HEK293 (cell line): ENCODE data around the gene EVI5.

Source experiments
- CTCF ChIA-PET: fragments of 350-600 bp; formaldehyde crosslinking; extraction: SDS; loops from one replicate; lab custom pipeline; 2021; ENCODE audit warnings: antibody characterized with exemption; lab: Yijun Ruan, JAX
- POLR2A ChIA-PET: fragments of 300-600 bp; formaldehyde crosslinking; extraction: SDS; loops from one replicate; lab custom pipeline; 2020; ENCODE audit warnings: antibody characterized with exemption, inconsistent platforms; lab: Yijun Ruan, JAX
- H3K27ac ChIP-seq: fragments of 200-500 bp; sonication (Bioruptor generic); 2 replicates; pipeline ENCODE4 v1.5.1; 2014; ENCODE audit warnings: low read depth, low read length, control low read depth, inconsistent platforms; ENCODE audit errors: extremely low read depth
- H3K36me3 ChIP-seq, 2 experiments: fragments of 200-500 bp in 1 of 2; sonication (Bioruptor generic) in 1 of 2; 1 replicate in 1 of 2; 2 replicates in 1 of 2; pipeline ENCODE4 v1.5.1; 2014 to 2017; ENCODE audit warnings: inconsistent platforms in 2 of 2, low read length in 2 of 2; ENCODE audit not compliant: control insufficient read depth in 2 of 2, insufficient read depth in 1 of 2
- H3K4me1 ChIP-seq: fragments of 200-500 bp; sonication (Bioruptor generic); 2 replicates; pipeline ENCODE4 v1.5.1; 2014; ENCODE audit warnings: mild to moderate bottlenecking, low read length, inconsistent platforms; ENCODE audit not compliant: control insufficient read depth, insufficient read depth
- H3K4me3 ChIP-seq: 2 replicates; pipeline ENCODE4 v1.5.1; 2011; ENCODE audit warnings: low read depth, mild to moderate bottlenecking, control low read depth, low read length, moderate library complexity
- H3K9me3 ChIP-seq: fragments of 200-500 bp; sonication (Bioruptor generic); 2 replicates; pipeline ENCODE4 v1.5.1; 2014; ENCODE audit warnings: low read depth, low read length, inconsistent platforms; ENCODE audit not compliant: control insufficient read depth, insufficient read depth
- GLIS2 ChIP-seq: fragments of 450-650 bp; formaldehyde crosslinking; IDR thresholded peaks from 2 replicates; pipeline ENCODE4 v1.5.1; 2016; ENCODE audit warnings: missing biosample characterization, missing genetic modification characterization
- HIC1 ChIP-seq: fragments of 450-650 bp; formaldehyde crosslinking; IDR thresholded peaks from 2 replicates; pipeline ENCODE4 v1.5.1; 2016; ENCODE audit warnings: missing biosample characterization, missing genetic modification characterization
- KLF1 ChIP-seq: fragments of 450-650 bp; formaldehyde crosslinking; IDR thresholded peaks from 2 replicates; pipeline ENCODE4 v1.5.1; 2016; ENCODE audit warnings: missing biosample characterization, missing genetic modification characterization
- KLF8 ChIP-seq: fragments of 450-650 bp; formaldehyde crosslinking; IDR thresholded peaks from 2 replicates; pipeline ENCODE4 v1.5.1; 2016; ENCODE audit warnings: missing biosample characterization, missing genetic modification characterization
- PRDM10 ChIP-seq: fragments of 450-650 bp; formaldehyde crosslinking; IDR thresholded peaks from 2 replicates; pipeline ENCODE4 v1.5.1; 2016; ENCODE audit warnings: missing biosample characterization, missing genetic modification characterization
- REPIN1 ChIP-seq: fragments of 450-650 bp; formaldehyde crosslinking; IDR thresholded peaks from 2 replicates; pipeline ENCODE4 v1.5.1; 2017; ENCODE audit warnings: missing biosample characterization, missing genetic modification characterization, low read depth
- SCRT2 ChIP-seq: fragments of 450-650 bp; formaldehyde crosslinking; IDR thresholded peaks from 2 replicates; pipeline ENCODE4 v1.5.1; 2016; ENCODE audit warnings: missing biosample characterization, missing genetic modification characterization
- ZNF221 ChIP-seq: fragments of 450-650 bp; formaldehyde crosslinking; IDR thresholded peaks from 2 replicates; pipeline ENCODE4 v1.5.1; 2017; ENCODE audit warnings: missing biosample characterization, missing genetic modification characterization, borderline replicate concordance
- ZNF239 ChIP-seq: fragments of 450-650 bp; formaldehyde crosslinking; IDR thresholded peaks from 2 replicates; pipeline ENCODE4 v1.5.1; 2016; ENCODE audit warnings: missing biosample characterization, missing genetic modification characterization
- ZNF311 ChIP-seq: fragments of 450-650 bp; formaldehyde crosslinking; IDR thresholded peaks from 2 replicates; pipeline ENCODE4 v1.5.1; 2017; ENCODE audit warnings: missing biosample characterization, missing genetic modification characterization, borderline replicate concordance
- ZNF510 ChIP-seq: fragments of 450-650 bp; formaldehyde crosslinking; IDR thresholded peaks from 2 replicates; pipeline ENCODE4 v1.5.1; 2018; ENCODE audit warnings: mild to moderate bottlenecking, missing genetic modification characterization, missing biosample characterization; ENCODE audit not compliant: insufficient replicate concordance
- ZNF513 ChIP-seq: fragments of 450-650 bp; IDR thresholded peaks from 2 replicates; pipeline ENCODE4 v1.5.1; 2018; ENCODE audit warnings: missing biosample characterization, missing genetic modification characterization
- ZNF600 ChIP-seq: fragments of 450-650 bp; formaldehyde crosslinking; IDR thresholded peaks from 2 replicates; pipeline ENCODE4 v1.5.1; 2016; ENCODE audit warnings: missing biosample characterization, missing genetic modification characterization
- ZNF747 ChIP-seq: fragments of 450-650 bp; formaldehyde crosslinking; IDR thresholded peaks from 2 replicates; pipeline ENCODE4 v1.5.1; 2016; ENCODE audit warnings: missing biosample characterization, missing genetic modification characterization
- ZNF843 ChIP-seq: fragments of 450-650 bp; formaldehyde crosslinking; IDR thresholded peaks from 2 replicates; pipeline ENCODE4 v1.5.1; 2016; ENCODE audit warnings: missing biosample characterization, missing genetic modification characterization
- TF ChIP-seq, protein P1 (sequence below): fragments of 450-650 bp; formaldehyde crosslinking; IDR thresholded peaks from 2 replicates; pipeline ENCODE4 v1.5.1; 2016; ENCODE audit warnings: missing biosample characterization, missing genetic modification characterization
- TF ChIP-seq, protein P2 (sequence below): fragments of 450-650 bp; formaldehyde crosslinking; IDR thresholded peaks from 2 replicates; pipeline ENCODE4 v1.5.1; 2017; ENCODE audit warnings: missing biosample characterization, mild to moderate bottlenecking, missing genetic modification characterization, moderate library complexity

Gene EVI5

GRCh38 chr1:92653605-92654381, 131.1 kb downstream of the EVI5 start:
- Histone ChIP-seq H3K27ac (no peak overlapping the region), H3K4me3 (no peak overlapping the region), H3K4me1 (no peaks in the 10 kb centered on the region), H3K9me3 (no peaks in the 10 kb centered on the region), H3K36me3 (peaks cover 0 to 31% of the 10 kb centered on the region in 2 experiments; a peak in 2 of 3 replicates)
- TF ChIP-seq ZNF221 (tag by site-specific recombination) (no peak), HIC1 (tag by site-specific recombination) (no peak), REPIN1 (tag by site-specific recombination) (no peak), SCRT2 (tag by site-specific recombination) (no peak), ZNF311 (tag by site-specific recombination) (no peak), KLF1 (tag by site-specific recombination) (no peak), ZNF843 (tag by site-specific recombination) (no peak), ZNF747 (tag by site-specific recombination) (no peak), ZNF513 (tag by site-specific recombination) (no peak), PRDM10 (tag by site-specific recombination) (no peak), ZNF510 (tag by site-specific recombination) (no peak), KLF8 (no peak), GLIS2 (tag by site-specific recombination) (no peak), ZNF239 (tag by site-specific recombination) (no peak), ZNF600 (tag by site-specific recombination) (no peak)
- TF ChIP-seq, protein P1, sequence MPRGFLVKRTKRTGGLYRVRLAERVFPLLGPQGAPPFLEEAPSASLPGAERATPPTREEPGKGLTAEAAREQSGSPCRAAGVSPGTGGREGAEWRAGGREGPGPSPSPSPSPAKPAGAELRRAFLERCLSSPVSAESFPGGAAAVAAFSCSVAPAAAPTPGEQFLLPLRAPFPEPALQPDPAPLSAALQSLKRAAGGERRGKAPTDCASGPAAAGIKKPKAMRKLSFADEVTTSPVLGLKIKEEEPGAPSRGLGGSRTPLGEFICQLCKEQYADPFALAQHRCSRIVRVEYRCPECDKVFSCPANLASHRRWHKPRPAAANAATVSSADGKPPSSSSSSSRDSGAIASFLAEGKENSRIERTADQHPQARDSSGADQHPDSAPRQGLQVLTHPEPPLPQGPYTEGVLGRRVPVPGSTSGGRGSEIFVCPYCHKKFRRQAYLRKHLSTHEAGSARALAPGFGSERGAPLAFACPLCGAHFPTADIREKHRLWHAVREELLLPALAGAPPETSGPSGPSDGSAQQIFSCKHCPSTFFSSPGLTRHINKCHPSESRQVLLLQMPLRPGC (tag by site-specific recombination): no peak
- TF ChIP-seq, protein P2, sequence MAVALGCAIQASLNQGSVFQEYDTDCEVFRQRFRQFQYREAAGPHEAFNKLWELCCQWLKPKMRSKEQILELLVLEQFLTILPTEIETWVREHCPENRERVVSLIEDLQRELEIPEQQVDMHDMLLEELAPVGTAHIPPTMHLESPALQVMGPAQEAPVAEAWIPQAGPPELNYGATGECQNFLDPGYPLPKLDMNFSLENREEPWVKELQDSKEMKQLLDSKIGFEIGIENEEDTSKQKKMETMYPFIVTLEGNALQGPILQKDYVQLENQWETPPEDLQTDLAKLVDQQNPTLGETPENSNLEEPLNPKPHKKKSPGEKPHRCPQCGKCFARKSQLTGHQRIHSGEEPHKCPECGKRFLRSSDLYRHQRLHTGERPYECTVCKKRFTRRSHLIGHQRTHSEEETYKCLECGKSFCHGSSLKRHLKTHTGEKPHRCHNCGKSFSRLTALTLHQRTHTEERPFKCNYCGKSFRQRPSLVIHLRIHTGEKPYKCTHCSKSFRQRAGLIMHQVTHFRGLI (tag by site-specific recombination): no peak
- CTCF ChIA-PET: interaction anchor here (0.6 to 1.8 kb wide), 2 partner anchors 9 to 233 kb away, joined by 3 to 4 read pairs; no protein-coding TSS in a partner anchor
- POLR2A ChIA-PET: no interaction called here
